HG02678 (cell line): ENCODE measurements around the gene EIPR1.
"Not testable (repeated sequence)": the region's sequence is repeated elsewhere in the genome, so short reads cannot be mapped to it uniquely, and the experiment has no call there.

Experiments
- ATAC-seq: cut with Tn5 transposase; IDR thresholded peaks from one replicate; pipeline ENCODE4 v1.9.1; 2021; ENCODE audit warnings: mild to moderate bottlenecking, moderate library complexity; ENCODE audit not compliant: unreplicated experiment

Gene EIPR1

GRCh38 chr2:3182848-3183247 is 194.8 kb downstream of the EIPR1 start:
- ATAC-seq: no peak

- ATAC-seq: no peak
Measured at GRCh38 chr2:3181416-3182010, 196.1 kb downstream of the EIPR1 start.

- not testable (repeated sequence) for ATAC-seq
Measured at GRCh38 chr2:3180909-3181221, 196.8 kb downstream of the EIPR1 start.

GRCh38 chr2:3180082-3180908 is 197.3 kb downstream of the EIPR1 start:
- no peak for ATAC-seq

- ATAC-seq: no peak
Measured at GRCh38 chr2:3179626-3180025, 198.0 kb downstream of the EIPR1 start.

- ATAC-seq: no peak
Measured at GRCh38 chr2:3179208-3179607, 198.4 kb downstream of the EIPR1 start.

- ATAC-seq: no peak
Measured at GRCh38 chr2:3178578-3179031, 199.0 kb downstream of the EIPR1 start.

- no peak for ATAC-seq
Measured at GRCh38 chr2:3177891-3178577, 199.6 kb downstream of the EIPR1 start.

GRCh38 chr2:3176869-3177255 is 200.8 kb downstream of the EIPR1 start:
- ATAC-seq: no peak

- ATAC-seq: no peak
Measured at GRCh38 chr2:3176071-3176868, 201.3 kb downstream of the EIPR1 start.

GRCh38 chr2:3175568-3175955 is 202.1 kb downstream of the EIPR1 start:
- no peak for ATAC-seq

- no peak for ATAC-seq
Measured at GRCh38 chr2:3174626-3175567, 202.7 kb downstream of the EIPR1 start.

- no peak for ATAC-seq
Measured at GRCh38 chr2:3173031-3173430, 204.6 kb downstream of the EIPR1 start.

- no peak for ATAC-seq
Measured at GRCh38 chr2:3172265-3172935, 205.2 kb downstream of the EIPR1 start.

- ATAC-seq: no peak
Measured at GRCh38 chr2:3171564-3172264, 205.9 kb downstream of the EIPR1 start.

- ATAC-seq: no peak
Measured at GRCh38 chr2:3170792-3171455, 206.7 kb downstream of the EIPR1 start.

GRCh38 chr2:3169106-3169870 is 208.3 kb downstream of the EIPR1 start:
- no peak for ATAC-seq
